ENCODE measurements around the gene STK26.

DNA sequence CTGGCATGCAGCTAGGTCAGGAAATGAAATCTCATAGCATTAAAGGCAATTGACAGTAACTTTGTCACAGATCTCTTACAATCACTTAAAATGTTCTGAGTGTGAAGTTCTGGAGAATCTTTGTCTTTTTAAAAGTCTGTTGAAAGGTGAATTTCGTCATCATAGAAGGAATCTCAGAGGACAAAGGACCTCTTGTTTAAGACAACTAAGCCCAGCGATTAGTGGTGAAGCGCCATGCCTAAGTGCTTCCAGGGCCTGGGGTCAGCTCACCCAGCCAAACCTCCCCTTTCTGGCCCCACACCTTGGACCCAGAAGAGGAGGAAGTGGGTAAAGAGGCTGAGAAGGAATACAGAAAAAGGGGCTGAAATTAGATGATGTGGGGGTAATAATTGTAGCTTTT lies 96.2 kb downstream of the STK26 start:
- TF ChIP-seq, protein P1, sequence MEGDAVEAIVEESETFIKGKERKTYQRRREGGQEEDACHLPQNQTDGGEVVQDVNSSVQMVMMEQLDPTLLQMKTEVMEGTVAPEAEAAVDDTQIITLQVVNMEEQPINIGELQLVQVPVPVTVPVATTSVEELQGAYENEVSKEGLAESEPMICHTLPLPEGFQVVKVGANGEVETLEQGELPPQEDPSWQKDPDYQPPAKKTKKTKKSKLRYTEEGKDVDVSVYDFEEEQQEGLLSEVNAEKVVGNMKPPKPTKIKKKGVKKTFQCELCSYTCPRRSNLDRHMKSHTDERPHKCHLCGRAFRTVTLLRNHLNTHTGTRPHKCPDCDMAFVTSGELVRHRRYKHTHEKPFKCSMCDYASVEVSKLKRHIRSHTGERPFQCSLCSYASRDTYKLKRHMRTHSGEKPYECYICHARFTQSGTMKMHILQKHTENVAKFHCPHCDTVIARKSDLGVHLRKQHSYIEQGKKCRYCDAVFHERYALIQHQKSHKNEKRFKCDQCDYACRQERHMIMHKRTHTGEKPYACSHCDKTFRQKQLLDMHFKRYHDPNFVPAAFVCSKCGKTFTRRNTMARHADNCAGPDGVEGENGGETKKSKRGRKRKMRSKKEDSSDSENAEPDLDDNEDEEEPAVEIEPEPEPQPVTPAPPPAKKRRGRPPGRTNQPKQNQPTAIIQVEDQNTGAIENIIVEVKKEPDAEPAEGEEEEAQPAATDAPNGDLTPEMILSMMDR (IDR thresholded peaks at IDR 0.05): no peak
- no peak for TF ChIP-seq POLR2A (IDR thresholded peaks at IDR 0.05)
- TF ChIP-seq POLR2AphosphoS5 (IDR thresholded peaks at IDR 0.05): no peak
- TF ChIP-seq EP300 (IDR thresholded peaks at IDR 0.05): no peak

Measured in gastroesophageal sphincter (tissue), 3 donors.